Suppressor macrophage (primary cell): Measurements from ENCODE around the gene CLCA4.
"Not testable (repeated sequence)": the region's sequence is repeated elsewhere in the genome, so short reads cannot be mapped to it uniquely, and the experiment has no call there.

ENCODE experiments used
- DNase-seq, 4 experiments: peaks; one replicate each; pipeline ENCODE4 v3.0.0-alpha.2; 2020 to 2022

CLCA4 gene

GRCh38 chr1:86527306-86527705 lies 19.6 kb upstream of the CLCA4 start:
- no peak for DNase-seq

DNA sequence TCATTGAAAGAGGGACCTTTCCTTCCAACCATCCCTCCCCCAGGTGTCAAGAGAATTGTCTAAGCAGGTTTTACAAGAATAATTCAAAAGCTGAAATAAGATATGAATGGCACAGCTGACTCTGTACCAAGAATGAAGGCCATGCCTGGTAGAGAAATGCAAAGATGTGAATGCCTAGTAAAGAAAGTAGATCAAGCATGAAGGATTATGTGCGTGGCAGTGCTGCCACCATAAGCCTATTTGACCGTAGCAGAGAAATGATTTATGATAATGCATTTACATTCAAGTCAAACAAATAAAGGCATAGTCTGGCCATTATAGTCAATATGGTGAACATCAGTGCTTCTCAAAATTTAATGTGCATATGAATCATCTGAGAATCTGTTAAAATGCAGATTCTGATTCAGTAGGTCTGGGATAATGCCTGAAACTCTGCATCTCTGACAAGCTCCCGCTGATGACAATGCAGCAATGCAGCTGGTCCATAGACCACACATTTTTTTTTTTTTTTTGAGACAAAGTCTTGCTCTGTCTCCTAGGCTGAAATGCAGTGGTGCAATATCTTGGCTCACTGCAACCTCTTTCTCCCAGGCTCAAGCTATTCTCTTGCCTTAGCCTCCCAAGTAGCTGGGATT lies 16.6 kb upstream of the CLCA4 start:
- DNase-seq = no peak

GRCh38 chr1:86537928-86538695 lies 8.8 kb upstream of the CLCA4 start:
- no peak for DNase-seq

- DNase-seq = no peak
Measured at GRCh38 chr1:86538775-86539174, 8.1 kb upstream of the CLCA4 start.

- no peak for DNase-seq
Measured at GRCh38 chr1:86541859-86542258, 5.0 kb upstream of the CLCA4 start.

- DNase-seq = no peak
Measured at GRCh38 chr1:86542631-86543030, 4.2 kb upstream of the CLCA4 start.

DNA sequence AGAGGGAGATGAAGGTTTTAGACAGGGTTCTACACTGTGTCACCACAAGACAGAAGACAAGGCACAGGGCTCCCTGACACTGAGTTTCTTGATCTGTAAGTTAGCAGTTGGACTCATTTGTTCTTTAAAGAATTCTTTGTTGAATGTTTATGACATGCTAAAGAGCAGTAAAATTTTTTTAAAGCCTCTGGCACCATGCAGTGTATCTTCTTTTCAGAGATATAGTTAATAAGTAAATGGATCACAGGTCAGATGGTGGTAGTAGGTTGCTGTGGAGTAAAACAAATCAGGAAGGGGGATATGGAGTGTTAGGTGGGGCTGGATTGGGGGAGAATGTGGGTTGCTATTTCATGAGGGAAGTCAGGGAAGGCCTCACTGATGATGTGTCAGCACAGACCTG lies 2.0 kb downstream of the CLCA4 start:
- no peak for DNase-seq

GRCh38 chr1:86551305-86551704 lies 4.4 kb downstream of the CLCA4 start:
- no peak for DNase-seq

GRCh38 chr1:86552376-86552775 lies 5.5 kb downstream of the CLCA4 start:
- DNase-seq = no peak

DNA sequence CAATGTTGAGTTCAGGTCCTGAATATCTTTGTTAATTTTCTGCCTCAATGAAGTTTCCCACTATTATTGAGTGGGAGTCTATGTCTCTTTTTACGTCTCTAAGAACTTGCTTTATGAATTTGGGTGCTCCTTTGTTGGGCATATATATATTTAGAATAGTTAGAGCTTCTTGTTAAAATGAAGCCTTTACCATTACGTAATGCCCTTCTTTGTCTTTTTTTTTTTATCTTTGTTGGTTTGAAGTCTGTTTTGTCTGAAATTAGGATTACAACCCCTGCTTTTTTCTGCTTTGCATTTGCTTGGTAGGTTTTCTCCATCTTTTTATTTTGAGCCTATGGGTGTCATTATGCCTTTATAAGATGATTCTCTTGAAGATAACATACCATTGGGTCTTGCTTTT lies 10.9 kb downstream of the CLCA4 start:
- DNase-seq = no peak

GRCh38 chr1:86563849-86564248 lies 17.0 kb downstream of the CLCA4 start:
- no peak for DNase-seq

- DNase-seq = no peak
Measured at GRCh38 chr1:86567341-86567740, 20.5 kb downstream of the CLCA4 start.

GRCh38 chr1:86567878-86568277 lies 21.0 kb downstream of the CLCA4 start:
- DNase-seq = no peak

- DNase-seq = no peak
Measured at GRCh38 chr1:86573763-86574484, 27.0 kb downstream of the CLCA4 start.

GRCh38 chr1:86581231-86581630 lies 34.4 kb downstream of the CLCA4 start:
- DNase-seq = no peak

- no peak for DNase-seq
Measured at GRCh38 chr1:86582161-86582560, 35.3 kb downstream of the CLCA4 start.

GRCh38 chr1:86583032-86583431 lies 36.2 kb downstream of the CLCA4 start:
- DNase-seq = no peak

DNA sequence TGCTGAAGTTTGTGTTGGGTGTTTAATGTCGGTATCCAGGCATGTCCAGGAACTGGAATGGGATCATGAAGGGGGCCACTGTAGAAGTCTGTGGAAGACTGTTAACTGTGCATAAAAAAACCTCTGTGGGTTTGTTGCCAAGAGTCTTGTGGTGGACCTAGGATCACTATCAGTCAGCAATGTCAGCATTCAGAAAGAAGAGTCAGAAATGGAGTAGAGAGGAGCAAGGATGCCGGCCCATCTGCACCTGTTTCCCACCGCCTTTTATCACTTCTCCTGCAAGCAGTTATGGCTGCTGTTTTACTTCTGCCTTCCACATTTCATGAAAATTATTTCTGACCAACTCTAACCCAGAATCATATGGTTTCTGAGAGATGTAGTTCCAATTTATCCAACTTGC lies 36.7 kb downstream of the CLCA4 start:
- DNase-seq = no peak

GRCh38 chr1:86594284-86594770 lies 47.4 kb downstream of the CLCA4 start:
- DNase-seq = no peak

DNA sequence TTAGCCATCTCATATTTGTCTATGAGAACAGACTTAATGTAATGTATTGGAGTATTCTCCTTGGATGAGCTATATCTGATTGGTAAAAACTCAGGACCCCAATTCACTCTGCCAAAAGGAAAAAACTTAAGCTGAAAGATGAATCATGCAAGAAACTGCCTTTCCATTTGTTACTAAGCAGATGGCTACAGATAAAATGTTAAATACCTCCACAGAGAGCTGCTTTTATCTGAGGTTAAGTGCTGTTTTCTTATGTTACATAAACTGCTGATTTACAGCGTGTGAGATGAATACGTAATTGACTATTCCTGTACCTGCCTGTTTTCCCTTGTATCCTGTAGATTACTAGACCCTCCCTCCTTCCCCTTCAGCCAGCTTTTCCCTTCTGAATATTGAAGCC lies 49.3 kb downstream of the CLCA4 start:
- no peak for DNase-seq

DNA sequence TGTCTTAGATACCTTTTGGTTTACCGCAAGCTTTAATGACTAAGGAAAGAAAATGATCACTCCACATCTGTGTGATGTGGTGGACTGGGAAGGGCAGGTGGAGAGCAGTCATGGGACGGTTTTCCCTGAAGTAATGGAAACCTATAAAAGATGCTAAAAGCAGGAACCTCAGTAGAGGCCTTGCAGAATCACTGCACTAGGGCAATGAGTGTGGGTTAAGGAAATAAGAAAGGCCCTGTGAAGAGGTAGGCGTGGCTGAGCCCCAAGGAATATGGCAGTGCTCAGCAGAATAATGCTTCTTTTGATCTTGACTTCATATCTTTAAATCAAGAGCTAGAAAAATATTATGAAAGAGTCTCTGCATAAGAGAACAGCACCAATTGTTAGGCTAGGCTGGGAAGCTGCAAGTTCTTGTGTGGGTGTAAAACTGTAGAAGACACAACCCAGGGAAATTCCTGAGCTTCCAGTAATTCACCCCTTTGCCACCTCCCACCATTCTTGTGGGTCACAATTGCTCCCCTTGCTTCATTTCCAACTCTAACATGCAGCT lies 49.9 kb downstream of the CLCA4 start:
- DNase-seq = no peak

- DNase-seq = not testable (repeated sequence)
Measured at GRCh38 chr1:86606080-86606479, 59.2 kb downstream of the CLCA4 start.

GRCh38 chr1:86616433-86616832 lies 69.6 kb downstream of the CLCA4 start:
- no peak for DNase-seq
